ENCODE data around the gene IFNL1. TPM values are rescaled to one million over a fixed set of nuclear protein-coding genes. Genes with fewer than 3 reads are reported as not detected.

Gene IFNL1
- total RNA-seq, 1 donor: not detected

GRCh38 chr19:39342647-39343305 lies 46.6 kb downstream of the IFNL1 start:
- DNase-seq (ENCODE audit: low read depth): no peak
- H3K4me3 ChIP-seq (ENCODE audit: low read depth, low read length): peak overlapping the region; percentile 81
- TF ChIP-seq CTCF (IDR thresholded peaks at IDR 0.05; ENCODE audit: insufficient read depth, low read length): no peak

- no peak for TF ChIP-seq CTCF (IDR thresholded peaks at IDR 0.05; ENCODE audit: insufficient read depth, low read length)
- no peak overlapping the region for H3K4me3 ChIP-seq (ENCODE audit: low read depth, low read length)
- DNase-seq (ENCODE audit: low read depth): no peak
Observed at GRCh38 chr19:39345956-39346355, 49.7 kb downstream of the IFNL1 start.

GRCh38 chr19:39347332-39348164 lies 51.3 kb downstream of the IFNL1 start:
- no peak for TF ChIP-seq CTCF (IDR thresholded peaks at IDR 0.05; ENCODE audit: insufficient read depth, low read length)
- no peak for DNase-seq (ENCODE audit: low read depth)
- H3K4me3 ChIP-seq (ENCODE audit: low read depth, low read length): no peak overlapping the region

Small RNA genes within 50 kb of the gene (small RNA-seq; reads per million reads assigned to genes)
- gene AC011445.2: 0.25 reads per million

Other genes with a start within 250 kb of the IFNL1 start
- gene ACP7, start 212.0 kb upstream of the IFNL1 start, total RNA-seq (ENCODE audit: low replicate concordance): 0.45 TPM in 1 of 2 replicates, not detected in the other
- gene PAK4, start 170.6 kb upstream of the IFNL1 start, total RNA-seq (ENCODE audit: low replicate concordance): 7.6 and 9.0 TPM in 2 replicates
- gene NCCRP1, start 99.4 kb upstream of the IFNL1 start, total RNA-seq (ENCODE audit: low replicate concordance): not detected in 2 replicates
- gene SYCN, start 92.1 kb upstream of the IFNL1 start, total RNA-seq (ENCODE audit: low replicate concordance): not detected in 2 replicates
- not detected in 2 replicates for gene IFNL3, start 51.4 kb upstream of the IFNL1 start, total RNA-seq (ENCODE audit: low replicate concordance)
- gene IFNL4, start 47.6 kb upstream of the IFNL1 start, total RNA-seq (ENCODE audit: low replicate concordance): not detected in 2 replicates
- gene IFNL2, start 28.0 kb upstream of the IFNL1 start, total RNA-seq (ENCODE audit: low replicate concordance): not detected in 2 replicates
- gene LRFN1, start 24.5 kb downstream of the IFNL1 start, total RNA-seq (ENCODE audit: low replicate concordance): 0.08 and 0.18 TPM in 2 replicates
- gene GMFG, start 39.6 kb downstream of the IFNL1 start, total RNA-seq (ENCODE audit: low replicate concordance): 4.2 TPM in 1 of 2 replicates, not detected in the other
- 21.5 and 84.9 TPM in 2 replicates for gene SAMD4B, start 46.0 kb downstream of the IFNL1 start, total RNA-seq (ENCODE audit: low replicate concordance)
- gene PAF1, start 94.7 kb downstream of the IFNL1 start, total RNA-seq (ENCODE audit: low replicate concordance): 36.1 and 45.4 TPM in 2 replicates
- 16.2 and 25.7 TPM in 2 replicates for gene MED29, start 95.0 kb downstream of the IFNL1 start, total RNA-seq (ENCODE audit: low replicate concordance)
- 10.8 and 18.3 TPM in 2 replicates for gene ZFP36, start 110.4 kb downstream of the IFNL1 start, total RNA-seq (ENCODE audit: low replicate concordance)
- gene PLEKHG2, start 116.3 kb downstream of the IFNL1 start, total RNA-seq (ENCODE audit: low replicate concordance): 14.1 and 29.1 TPM in 2 replicates
- 23.5 and 148 TPM in 2 replicates for gene RPS16, start 139.5 kb downstream of the IFNL1 start, total RNA-seq (ENCODE audit: low replicate concordance)
- gene SUPT5H, start 149.2 kb downstream of the IFNL1 start, total RNA-seq (ENCODE audit: low replicate concordance): 88.2 and 299 TPM in 2 replicates
- gene TIMM50, start 184.4 kb downstream of the IFNL1 start, total RNA-seq (ENCODE audit: low replicate concordance): 46.1 and 49.5 TPM in 2 replicates
- gene DLL3, start 202.5 kb downstream of the IFNL1 start, total RNA-seq (ENCODE audit: low replicate concordance): 0.09 TPM in 1 of 2 replicates, not detected in the other
- gene SELENOV, start 218.7 kb downstream of the IFNL1 start, total RNA-seq (ENCODE audit: low replicate concordance): not detected in 2 replicates
- 1.5 and 3.3 TPM in 2 replicates for gene EID2B, start 236.4 kb downstream of the IFNL1 start, total RNA-seq (ENCODE audit: low replicate concordance)
- gene EID2, start 243.8 kb downstream of the IFNL1 start, total RNA-seq (ENCODE audit: low replicate concordance): 3.9 and 5.7 TPM in 2 replicates